Posterior vena cava (tissue), 2 donors: ENCODE measurements around the gene CDC42SE1. TPM values are rescaled to one million over a fixed set of nuclear protein-coding genes. Genes with fewer than 3 reads are reported as not detected.
A peak's percentile ranks its signal among the peaks of the same experiment; 100 is the strongest.

ENCODE experiments used
- DNase-seq: peaks from one replicate; pipeline ENCODE4 v3.0.0-alpha.2; 2020; ENCODE audit warnings: low spot score
- intact Hi-C, 2 donors: fragments of 100-400 bp; cut with DNase I; formaldehyde crosslinking; loops; one replicate each; pipeline versions ENCODE4 v1.14.1 to v1.14.2; 2022 to 2023
- total RNA-seq, 2 donors: library from RNA; stranded (reverse); fragmentation: NEBNext Ultra II Directional; extraction: Animal tissue kit (Norgen Biotek cat#: 25700); gene quantifications; one replicate each; pipeline ENCODE4 v1.2.1, GENCODE V29; 2021
- donor health status: DM: yes; HTN: yes; CAD: no.
- donor health status: DM: yes; HTN: yes; CAD: no.

CDC42SE1 gene
- total RNA-seq, 2 donors from 2014 or later = 65.7 to 68.2 TPM

DNA sequence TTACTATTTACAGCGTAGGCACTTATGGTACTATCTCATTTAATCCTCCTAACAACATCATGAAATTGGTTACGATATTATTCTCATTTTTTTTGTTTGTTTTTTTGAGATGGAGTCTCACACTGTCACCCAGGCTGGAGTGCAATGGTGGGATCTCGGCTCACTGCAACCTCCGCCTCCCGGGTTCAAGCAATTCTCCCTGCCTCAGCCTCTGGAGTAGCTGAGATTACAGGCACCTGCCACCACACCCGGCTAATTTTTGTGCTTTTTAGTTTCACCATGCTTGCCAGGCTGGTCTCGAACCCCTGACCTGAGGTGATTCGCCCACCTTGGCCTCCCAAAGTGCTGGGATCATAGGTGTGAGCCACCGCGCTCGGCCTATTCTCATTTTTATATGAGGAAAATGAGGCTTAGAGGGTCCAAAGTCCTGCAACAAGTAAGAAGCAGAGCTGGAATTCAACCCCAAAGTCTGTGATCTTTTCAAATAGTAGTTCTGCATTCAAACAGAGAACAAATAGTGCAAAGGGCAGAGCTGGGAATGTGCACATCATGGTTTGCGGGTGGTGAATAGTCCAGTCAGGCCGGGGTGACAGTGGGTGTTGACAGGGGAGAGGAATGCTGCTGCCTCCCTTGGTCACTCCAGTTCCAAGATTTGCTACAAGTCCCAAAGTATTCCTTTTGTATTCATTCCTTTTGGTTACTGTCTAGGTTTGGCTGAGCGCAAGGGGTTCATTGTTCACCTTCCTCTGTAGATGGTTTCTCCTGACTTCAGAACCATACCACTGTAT is 46.5 kb downstream of the CDC42SE1 start:
- intact Hi-C loops = no loop called here
- no peak for DNase-seq

GRCh38 chr1:151011154-151011850 is 48.1 kb downstream of the CDC42SE1 start:
- DNase-seq = no peak
- intact Hi-C loops = loop anchor here in 1 of 2 donors (2.0 kb wide), 1 partner anchor 13 kb away; no protein-coding TSS in a partner anchor

DNA sequence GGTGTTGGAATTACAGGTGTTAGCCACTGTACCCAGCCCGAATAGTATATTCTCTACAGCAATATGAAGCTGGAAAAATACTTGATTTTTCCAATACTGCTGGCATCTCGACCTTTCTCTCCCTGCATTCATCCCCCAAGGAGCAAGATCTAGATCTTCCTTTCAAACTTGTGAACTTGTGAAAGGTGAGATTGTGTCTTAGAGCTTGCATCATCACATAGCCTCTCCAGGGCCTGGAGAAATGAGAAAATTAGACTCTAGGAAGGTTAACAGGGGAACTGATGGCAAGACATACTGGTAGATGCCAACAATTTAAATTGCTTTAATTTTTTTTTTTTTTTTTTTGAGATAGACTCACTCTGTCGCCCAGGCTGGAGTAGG is 49.1 kb downstream of the CDC42SE1 start:
- intact Hi-C loops = loop anchor here in 1 of 2 donors (2.0 kb wide), 1 partner anchor 14 kb away; no protein-coding TSS in a partner anchor
- DNase-seq = no peak

- DNase-seq = no peak
- intact Hi-C loops = loop anchor here in 1 of 2 donors (2.0 kb wide), 1 partner anchor 15 kb away; no protein-coding TSS in a partner anchor
Measured at GRCh38 chr1:151009674-151010345, 49.6 kb downstream of the CDC42SE1 start.

- intact Hi-C loops = no loop called here
- DNase-seq = peak; percentile 37
Measured at GRCh38 chr1:151009206-151009587, 50.2 kb downstream of the CDC42SE1 start.

DNA sequence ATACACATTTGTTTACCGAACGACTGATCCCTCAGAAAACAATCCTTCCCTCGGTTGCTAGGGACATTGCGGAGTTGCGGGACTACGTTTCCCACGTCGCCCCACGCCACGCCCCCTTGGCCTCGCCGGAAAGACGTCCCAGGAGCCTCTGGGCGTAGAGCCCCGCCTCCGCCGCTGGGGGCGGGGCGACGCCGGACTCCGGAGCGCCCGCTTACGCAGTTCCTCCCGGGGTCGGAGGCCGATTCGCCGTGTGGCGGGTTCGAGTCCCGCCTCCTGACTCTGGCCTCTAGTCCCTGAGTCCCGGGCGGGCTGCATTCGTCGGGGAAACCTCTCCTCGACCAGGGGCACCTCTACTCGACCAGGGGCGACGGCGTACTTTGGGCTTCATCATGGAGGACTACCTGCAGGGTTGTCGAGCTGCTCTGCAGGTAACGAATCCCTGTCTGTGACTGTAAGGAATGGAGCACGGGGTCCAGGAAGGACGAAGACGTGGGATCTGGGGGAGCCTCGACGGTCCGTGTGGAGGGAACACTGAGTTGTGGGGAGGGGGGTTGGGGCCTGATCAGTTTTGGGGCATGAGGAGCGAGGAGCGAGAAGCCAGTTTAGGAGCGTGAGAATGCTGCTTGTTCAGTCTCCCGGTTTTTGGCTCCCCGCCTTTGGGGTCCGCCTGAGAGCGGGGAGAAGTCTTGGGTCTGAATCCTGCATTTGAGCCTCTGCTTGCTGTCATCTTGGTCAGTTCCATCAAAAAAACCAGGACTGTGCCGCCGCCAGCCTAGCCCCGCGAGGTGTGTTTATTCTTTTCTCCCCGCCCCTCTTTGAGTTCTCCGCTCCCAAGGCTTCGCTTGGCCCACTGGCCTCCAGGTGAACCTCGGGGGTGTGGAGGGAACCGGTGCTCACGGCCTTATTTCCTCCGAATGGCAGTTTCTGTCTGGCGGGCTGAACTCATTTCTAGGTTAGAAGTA is 50.9 kb downstream of the CDC42SE1 start, which contains the start of gene PRUNE1:
TSS of gene PRUNE1 (plus strand) at position 206 of the 962 bp plus-strand sequence. CDS start at position 390, 184 bp downstream.
- intact Hi-C loops = no loop called here
- peak; percentile 99 for DNase-seq

DNA sequence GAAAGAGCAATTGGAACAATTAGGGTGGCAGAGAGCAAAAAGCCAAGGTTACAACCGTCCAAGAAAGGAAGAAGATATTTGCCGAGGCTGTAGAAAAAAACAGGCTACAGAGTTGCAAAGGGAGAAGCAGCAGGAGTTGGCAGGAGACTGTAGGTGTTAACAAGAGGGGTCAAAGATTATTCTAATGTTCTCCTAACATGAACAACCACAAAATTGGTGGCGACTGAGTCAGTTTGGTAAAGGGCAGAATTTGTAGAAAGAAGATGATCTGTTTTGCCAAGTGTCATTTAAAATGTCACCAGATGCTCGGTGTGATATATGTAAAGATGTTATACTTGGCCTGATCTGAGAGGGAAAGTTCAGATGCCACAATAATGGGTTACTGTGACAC is 51.6 kb downstream of the CDC42SE1 start:
- intact Hi-C loops = no loop called here

GRCh38 chr1:151006327-151007052 is 52.9 kb downstream of the CDC42SE1 start, which contains the start of gene MINDY1:
MINDY1 (minus strand) TSS chr1:151006902; CDS start chr1:151002617, 4,285 bp downstream.
- intact Hi-C loops = no loop called here
- DNase-seq = peak; percentile 88

More for the DNA sequence above, 51.6 kb downstream of the CDC42SE1 start:
- no peak for DNase-seq

DNA sequence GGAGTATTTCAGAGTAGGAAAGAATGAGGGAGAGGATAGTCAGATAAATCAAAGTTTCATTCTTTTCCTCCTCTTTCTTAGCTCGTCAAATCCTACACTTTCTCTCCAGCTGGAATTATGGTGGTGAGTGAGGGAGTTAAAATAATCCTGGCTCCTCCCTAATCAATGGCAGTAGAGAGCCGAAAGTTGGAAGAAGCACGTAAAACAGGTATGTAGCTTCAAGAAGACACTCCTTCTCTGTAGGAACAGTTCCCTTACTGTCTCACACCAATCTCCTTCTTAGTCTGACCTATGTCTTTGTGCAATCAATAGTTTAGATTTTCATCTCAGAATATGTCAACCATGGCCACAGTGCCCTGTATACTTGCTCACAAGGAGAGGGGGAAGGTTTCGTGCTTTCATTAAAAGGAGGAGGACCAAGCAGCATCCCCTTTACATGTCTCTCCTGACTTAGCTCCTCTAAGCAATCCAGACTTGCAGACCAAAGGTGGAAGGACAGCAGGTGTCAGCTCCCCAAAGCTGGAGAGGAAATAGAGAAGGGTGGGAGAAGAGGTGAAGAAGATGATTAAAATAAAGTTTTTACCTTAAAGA is 53.6 kb downstream of the CDC42SE1 start:
- intact Hi-C loops = no loop called here

GRCh38 chr1:151003180-151003579 is 56.2 kb downstream of the CDC42SE1 start:
- DNase-seq = no peak
- intact Hi-C loops = no loop called here

More for the DNA sequence above, 53.6 kb downstream of the CDC42SE1 start:
- no peak for DNase-seq

DNA sequence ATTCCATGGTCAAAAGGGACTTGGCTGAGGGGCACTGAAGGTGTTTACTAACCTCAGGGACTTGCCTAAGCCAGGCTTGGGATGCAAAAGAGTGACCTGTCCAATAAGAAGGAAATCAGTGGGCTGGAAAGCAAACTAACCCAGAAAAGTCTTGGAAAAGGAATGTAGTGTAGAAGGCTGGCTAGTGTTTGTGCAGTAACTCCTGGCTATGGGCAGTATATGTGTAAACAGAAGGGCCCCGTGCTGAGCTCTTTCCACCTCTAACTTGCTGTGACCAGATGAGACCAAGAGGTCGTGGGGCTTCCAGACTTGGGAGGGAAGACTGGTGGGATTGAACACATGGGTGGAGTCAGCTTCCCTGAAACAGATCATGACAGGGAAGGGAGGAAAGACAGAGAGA is 56.8 kb downstream of the CDC42SE1 start:
- intact Hi-C loops = no loop called here
- DNase-seq = no peak

DNA sequence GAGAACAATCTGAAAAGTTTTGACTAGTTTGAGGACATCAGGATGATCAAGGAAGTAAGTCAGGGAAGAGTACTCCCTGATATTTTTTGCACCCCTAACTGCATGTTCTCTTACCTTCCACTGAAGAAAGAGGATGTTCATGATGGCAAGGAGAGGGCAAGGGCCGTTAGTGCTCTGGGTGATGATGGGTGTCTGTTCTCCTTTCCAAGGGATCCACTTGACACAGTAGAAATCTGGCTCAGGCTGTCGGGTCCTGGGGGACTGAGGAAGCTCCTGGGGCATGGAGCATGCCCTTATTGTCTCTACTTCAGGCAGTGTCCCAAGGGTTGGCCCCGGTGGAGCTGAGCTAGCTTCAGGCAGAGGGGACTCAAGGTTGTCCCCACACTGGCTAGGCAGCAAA is 57.4 kb downstream of the CDC42SE1 start:
- DNase-seq = no peak
- intact Hi-C loops = no loop called here

- intact Hi-C loops = no loop called here
Measured at GRCh38 chr1:151001602-151002001, 57.8 kb downstream of the CDC42SE1 start.

More at GRCh38 chr1:151001602-151002001, 57.8 kb downstream of the CDC42SE1 start:
- no peak for DNase-seq

Other genes with a start within 250 kb of the CDC42SE1 start
- 10 to 100 TPM; 47.3 to 51.2 TPM for gene ARNT, start 183.0 kb downstream of the CDC42SE1 start, total RNA-seq
- gene CTXND2, start 172.5 kb downstream of the CDC42SE1 start, total RNA-seq = not detected
- gene SETDB1, start 133.3 kb downstream of the CDC42SE1 start, total RNA-seq = 10 to 100 TPM; 26.4 to 26.8 TPM
- 100 to 1,000 TPM; 112 to 133 TPM for gene CERS2, start 84.8 kb downstream of the CDC42SE1 start, total RNA-seq
- under 1 TPM in 1 of 2 donors, not detected in 1; 0.19 TPM for gene ANXA9, start 77.3 kb downstream of the CDC42SE1 start, total RNA-seq
- gene MINDY1, start 52.7 kb downstream of the CDC42SE1 start, total RNA-seq = 10 to 100 TPM; 17.3 to 17.8 TPM
- 10 to 100 TPM; 15.5 to 17.4 TPM for gene PRUNE1, start 51.2 kb downstream of the CDC42SE1 start, total RNA-seq
- under 1 TPM; 0.33 to 0.93 TPM for gene BNIPL, start 23.0 kb downstream of the CDC42SE1 start, total RNA-seq
- 1 to 10 TPM; 3.3 to 4.6 TPM for gene C1orf56, start 11.9 kb downstream of the CDC42SE1 start, total RNA-seq
- 1 to 10 TPM; 2.0 to 3.2 TPM for gene MLLT11, start 775 bp upstream of the CDC42SE1 start, total RNA-seq
- gene GABPB2, start 11.1 kb upstream of the CDC42SE1 start, total RNA-seq = 10 to 100 TPM; 14.6 to 18.2 TPM
- 10 to 100 TPM in 1 of 2 donors, 1 to 10 TPM in 1; 6.9 to 10.1 TPM for gene SEMA6C, start 87.0 kb upstream of the CDC42SE1 start, total RNA-seq
- 1 to 10 TPM; 3.0 to 4.2 TPM for gene TNFAIP8L2, start 97.0 kb upstream of the CDC42SE1 start, total RNA-seq
- 1 to 10 TPM; 6.6 to 7.0 TPM for gene LYSMD1, start 106.3 kb upstream of the CDC42SE1 start, total RNA-seq
- gene SCNM1, start 106.5 kb upstream of the CDC42SE1 start, total RNA-seq = 10 to 100 TPM; 26.5 to 27.0 TPM
- gene TMOD4, start 116.4 kb upstream of the CDC42SE1 start, total RNA-seq = under 1 TPM in 1 of 2 donors, not detected in 1; 0.88 TPM
- gene VPS72, start 130.6 kb upstream of the CDC42SE1 start, total RNA-seq = 10 to 100 TPM; 28.4 to 38.5 TPM
- 10 to 100 TPM; 39.1 to 41.9 TPM for gene PIP5K1A, start 138.9 kb upstream of the CDC42SE1 start, total RNA-seq
- 100 to 1,000 TPM; 131 to 139 TPM for gene PSMD4, start 195.1 kb upstream of the CDC42SE1 start, total RNA-seq
- 10 to 100 TPM; 16.7 to 17.1 TPM for gene ZNF687, start 222.7 kb upstream of the CDC42SE1 start, total RNA-seq